Measurements from ENCODE around the gene RASA2.

The RASA2 gene

DNA sequence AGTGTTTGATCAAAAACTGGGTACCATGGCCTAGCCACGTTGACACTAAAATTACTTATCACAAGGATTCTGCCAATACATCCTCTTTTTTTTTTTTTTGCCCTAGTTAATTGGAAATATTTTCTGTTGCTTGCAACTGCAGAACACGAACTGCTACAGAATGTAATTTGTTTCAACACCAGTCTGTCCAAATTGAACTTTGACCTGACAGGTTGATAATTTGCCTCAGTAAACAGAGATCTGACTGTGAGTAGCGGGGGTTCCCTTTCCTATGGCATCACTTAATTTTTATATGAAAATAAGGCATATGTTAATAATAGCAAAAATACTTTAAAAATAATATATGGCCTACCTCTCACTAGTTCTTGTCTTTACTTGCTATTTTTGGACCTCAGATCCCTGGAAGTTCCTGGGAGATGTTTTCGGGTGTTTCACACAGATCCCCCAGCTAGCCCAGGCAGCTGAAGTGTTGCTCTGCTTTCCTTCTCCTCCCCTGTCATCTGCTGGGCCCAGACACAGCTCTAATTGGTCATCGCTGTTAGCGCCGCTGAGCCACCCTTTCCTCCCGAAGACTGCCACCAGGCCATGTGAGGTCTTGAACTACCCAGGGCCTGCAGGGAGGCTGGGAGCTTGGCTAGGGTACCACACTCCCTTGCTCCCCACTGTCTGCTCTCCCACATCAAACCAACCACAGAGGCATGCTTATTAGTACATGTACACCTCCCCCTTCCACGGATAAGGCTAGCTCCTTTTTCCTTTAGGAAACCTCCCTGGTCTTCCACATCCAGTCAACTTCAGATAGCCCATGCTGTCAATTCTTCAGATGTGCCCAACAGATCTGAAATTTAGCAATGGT, 161.5 kb downstream of the RASA2 start:
- no peak overlapping the region for H3K9ac ChIP-seq
- no peak overlapping the region for H3K27ac ChIP-seq
- H3K4me3 ChIP-seq (IDR thresholded peaks at IDR 0.05; ENCODE audit: insufficient read depth, low read depth, low read length): no peak overlapping the region
- no peaks in the 10 kb centered on the region for H3K36me3 ChIP-seq (ENCODE audit: insufficient read depth)
- H3K79me2 ChIP-seq (ENCODE audit: insufficient read depth, low read depth): no peaks in the 10 kb centered on the region
- no peaks in the 10 kb centered on the region for H3K27me3 ChIP-seq (ENCODE audit: insufficient read depth, low read depth)
- H4K20me1 ChIP-seq (ENCODE audit: insufficient read depth): no peaks in the 10 kb centered on the region
- H3K4me2 ChIP-seq: no peak overlapping the region
- no peaks in the 10 kb centered on the region for H3K4me1 ChIP-seq (ENCODE audit: low read depth, poor library complexity, severe bottlenecking)
- no peak overlapping the region for H2AFZ ChIP-seq (ENCODE audit: low read depth)
- TF ChIP-seq, protein P1, sequence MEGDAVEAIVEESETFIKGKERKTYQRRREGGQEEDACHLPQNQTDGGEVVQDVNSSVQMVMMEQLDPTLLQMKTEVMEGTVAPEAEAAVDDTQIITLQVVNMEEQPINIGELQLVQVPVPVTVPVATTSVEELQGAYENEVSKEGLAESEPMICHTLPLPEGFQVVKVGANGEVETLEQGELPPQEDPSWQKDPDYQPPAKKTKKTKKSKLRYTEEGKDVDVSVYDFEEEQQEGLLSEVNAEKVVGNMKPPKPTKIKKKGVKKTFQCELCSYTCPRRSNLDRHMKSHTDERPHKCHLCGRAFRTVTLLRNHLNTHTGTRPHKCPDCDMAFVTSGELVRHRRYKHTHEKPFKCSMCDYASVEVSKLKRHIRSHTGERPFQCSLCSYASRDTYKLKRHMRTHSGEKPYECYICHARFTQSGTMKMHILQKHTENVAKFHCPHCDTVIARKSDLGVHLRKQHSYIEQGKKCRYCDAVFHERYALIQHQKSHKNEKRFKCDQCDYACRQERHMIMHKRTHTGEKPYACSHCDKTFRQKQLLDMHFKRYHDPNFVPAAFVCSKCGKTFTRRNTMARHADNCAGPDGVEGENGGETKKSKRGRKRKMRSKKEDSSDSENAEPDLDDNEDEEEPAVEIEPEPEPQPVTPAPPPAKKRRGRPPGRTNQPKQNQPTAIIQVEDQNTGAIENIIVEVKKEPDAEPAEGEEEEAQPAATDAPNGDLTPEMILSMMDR (conservative IDR thresholded peaks at IDR 0.05; ENCODE audit: low read depth, low read length): no peak

DNA sequence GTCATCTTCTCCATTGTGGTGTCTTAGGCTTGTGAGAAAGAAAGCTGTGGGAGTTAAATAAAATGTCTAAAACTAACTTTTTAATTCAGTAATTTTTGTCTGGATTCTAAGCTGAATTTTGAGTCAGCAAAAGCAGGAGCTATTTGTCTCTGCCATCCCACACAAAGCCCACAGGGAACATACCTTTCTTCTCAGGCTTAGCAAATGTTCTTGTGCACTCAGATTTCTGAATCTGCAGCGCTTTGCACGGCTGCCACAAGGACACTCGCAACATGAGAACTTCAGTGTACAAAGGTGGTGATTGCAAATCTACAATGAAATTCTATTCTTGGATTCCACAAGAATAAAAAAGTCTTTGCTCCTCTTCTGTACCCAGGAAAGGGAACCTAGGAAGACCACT, 163.0 kb downstream of the RASA2 start:
- Histone ChIP-seq H3K27me3 (ENCODE audit: insufficient read depth, low read depth) (no peaks in the 10 kb centered on the region), H3K4me2 (no peak overlapping the region), H3K79me2 (ENCODE audit: insufficient read depth, low read depth) (no peaks in the 10 kb centered on the region), H2AFZ (ENCODE audit: low read depth) (no peak overlapping the region), H3K36me3 (ENCODE audit: insufficient read depth) (no peaks in the 10 kb centered on the region), H3K9ac (no peak overlapping the region), H3K4me3 (IDR thresholded peaks at IDR 0.05; ENCODE audit: insufficient read depth, low read depth, low read length) (no peak overlapping the region), H3K4me1 (ENCODE audit: low read depth, poor library complexity, severe bottlenecking) (no peaks in the 10 kb centered on the region), H4K20me1 (ENCODE audit: insufficient read depth) (no peaks in the 10 kb centered on the region), H3K27ac (no peak overlapping the region)
- TF ChIP-seq, protein P1 (conservative IDR thresholded peaks at IDR 0.05; ENCODE audit: low read depth, low read length): no peak

DNA sequence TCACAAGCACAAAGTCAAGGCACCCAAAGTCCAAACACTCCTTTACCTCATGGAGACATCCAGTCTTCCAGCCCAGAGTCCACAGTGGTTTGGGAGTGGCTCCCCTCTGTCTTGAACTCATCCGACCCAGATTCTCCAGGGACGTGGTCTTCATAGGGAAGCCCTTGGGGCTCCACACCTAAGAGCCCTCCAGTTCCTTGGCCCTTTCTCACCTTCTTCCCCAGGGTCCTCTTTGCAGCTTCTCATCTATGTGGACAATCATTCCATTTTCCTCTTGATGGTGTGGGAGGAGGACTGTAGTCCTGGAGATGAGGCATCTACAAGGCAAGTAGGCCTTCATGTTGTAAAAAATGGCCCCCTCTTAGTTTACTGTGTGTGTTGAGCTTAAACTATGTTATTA, 164.0 kb downstream of the RASA2 start:
- Histone ChIP-seq H3K4me3 (IDR thresholded peaks at IDR 0.05; ENCODE audit: insufficient read depth, low read depth, low read length) (no peak overlapping the region), H3K4me2 (no peak overlapping the region)
- TF ChIP-seq, protein P1 (conservative IDR thresholded peaks at IDR 0.05; ENCODE audit: low read depth, low read length): no peak

DNA sequence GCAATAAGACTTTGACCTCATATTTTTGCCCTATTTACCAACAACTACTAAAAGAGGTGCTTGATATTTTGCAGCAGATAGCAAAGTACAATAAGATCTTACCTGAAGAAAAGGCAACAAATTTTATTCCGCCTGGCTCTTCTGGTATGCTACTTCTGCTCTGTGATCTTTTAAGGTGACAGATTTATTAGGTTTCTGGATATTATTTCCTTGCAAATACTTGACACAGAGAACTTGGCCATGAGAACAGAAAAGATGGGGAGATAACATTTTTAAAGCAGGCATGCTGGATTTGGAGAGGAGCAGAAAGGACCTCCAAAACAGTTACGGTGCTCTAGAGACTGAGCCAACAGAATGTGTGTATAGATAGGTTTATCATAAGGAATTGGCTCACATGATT, 164.6 kb downstream of the RASA2 start:
- Histone ChIP-seq H2AFZ (ENCODE audit: low read depth) (no peak overlapping the region), H3K79me2 (ENCODE audit: insufficient read depth, low read depth) (no peaks in the 10 kb centered on the region), H3K9ac (no peak overlapping the region), H3K36me3 (ENCODE audit: insufficient read depth) (no peaks in the 10 kb centered on the region), H3K4me1 (ENCODE audit: low read depth, poor library complexity, severe bottlenecking) (no peaks in the 10 kb centered on the region), H3K27ac (no peak overlapping the region), H3K4me3 (IDR thresholded peaks at IDR 0.05; ENCODE audit: insufficient read depth, low read depth, low read length) (no peak overlapping the region), H4K20me1 (ENCODE audit: insufficient read depth) (no peaks in the 10 kb centered on the region), H3K27me3 (ENCODE audit: insufficient read depth, low read depth) (no peaks in the 10 kb centered on the region), H3K4me2 (no peak overlapping the region)
- TF ChIP-seq, protein P1 (conservative IDR thresholded peaks at IDR 0.05; ENCODE audit: low read depth, low read length): no peak

More for the DNA sequence above, 164.0 kb downstream of the RASA2 start:
- Histone ChIP-seq H3K36me3 (ENCODE audit: insufficient read depth) (no peaks in the 10 kb centered on the region), H3K27me3 (ENCODE audit: insufficient read depth, low read depth) (no peaks in the 10 kb centered on the region), H4K20me1 (ENCODE audit: insufficient read depth) (no peaks in the 10 kb centered on the region), H3K9ac (no peak overlapping the region), H3K4me1 (ENCODE audit: low read depth, poor library complexity, severe bottlenecking) (no peaks in the 10 kb centered on the region), H2AFZ (ENCODE audit: low read depth) (no peak overlapping the region), H3K79me2 (ENCODE audit: insufficient read depth, low read depth) (no peaks in the 10 kb centered on the region), H3K27ac (no peak overlapping the region)
